ENCODE results near the gene HRH2. TPM values are rescaled to one million over a fixed set of nuclear protein-coding genes. Genes with fewer than 3 reads are reported as not detected.
"Not testable (repeated sequence)": the region's sequence is repeated elsewhere in the genome, so short reads cannot be mapped to it uniquely, and the experiment has no call there.

HRH2 gene
- total RNA-seq, 2 experiments from 2014 or later, result 21.7 to 25.5 TPM

GRCh38 chr5:175745210-175745609 is 87.3 kb downstream of the HRH2 start:
- DNase-seq, result no peak
- Mint-ChIP-seq H3K4me1 (no peaks in the 10 kb centered on the region), H3K9me3 (no peaks in the 10 kb centered on the region), H3K36me3 (ENCODE audit: low read depth) (no peaks in the 10 kb centered on the region), H3K27ac (no peak overlapping the region), H3K4me3 (no peak overlapping the region), H3K27me3 (peaks cover 35% of the 10 kb centered on the region)
- POLR2A ChIA-PET, result no interaction called here
- CTCF ChIA-PET, result interaction anchor here (1.6 kb wide), 1 partner anchor 16 kb away, joined by 4 read pairs; no protein-coding TSS in a partner anchor

DNA sequence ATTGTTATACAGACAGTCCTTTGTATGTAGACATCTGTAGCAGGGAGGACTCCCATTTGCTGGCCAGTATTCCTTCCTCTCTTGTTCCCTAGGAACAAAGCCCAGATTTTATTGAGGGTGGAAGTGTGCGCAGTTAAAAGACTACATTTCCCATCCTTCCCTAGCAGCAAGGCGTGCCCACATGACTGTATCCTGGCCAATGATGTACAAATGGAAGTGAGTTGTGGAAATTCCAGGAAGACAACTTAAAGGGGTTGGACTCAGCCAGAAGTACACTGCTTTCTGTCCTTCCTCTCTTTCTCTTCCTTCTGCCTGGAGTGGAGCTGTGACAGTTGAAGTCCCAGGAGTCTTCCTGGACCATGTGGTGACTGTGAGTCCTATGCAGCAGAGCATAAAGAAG is 89.0 kb downstream of the HRH2 start:
- Mint-ChIP-seq H3K9me3 (no peaks in the 10 kb centered on the region), H3K4me1 (no peaks in the 10 kb centered on the region), H3K27me3 (peaks cover 23% of the 10 kb centered on the region), H3K27ac (no peak overlapping the region), H3K36me3 (ENCODE audit: low read depth) (no peaks in the 10 kb centered on the region), H3K4me3 (no peak overlapping the region)
- DNase-seq, result no peak
- CTCF ChIA-PET, result interaction anchor here (1.3 kb wide), 1 partner anchor 112 kb away, joined by 3 read pairs; no protein-coding TSS in a partner anchor
- POLR2A ChIA-PET, result no interaction called here

GRCh38 chr5:175747539-175748060 is 89.7 kb downstream of the HRH2 start:
- Mint-ChIP-seq H3K27ac (no peak overlapping the region), H3K4me1 (no peaks in the 10 kb centered on the region), H3K36me3 (ENCODE audit: low read depth) (no peaks in the 10 kb centered on the region), H3K4me3 (no peak overlapping the region), H3K9me3 (no peaks in the 10 kb centered on the region), H3K27me3 (peaks cover 28% of the 10 kb centered on the region)
- no peak for DNase-seq
- ChIA-PET POLR2A (no interaction called here), CTCF (interaction anchor here (0.6 to 1.4 kb wide), 3 partner anchors 16 to 111 kb away, joined by 3 to 4 read pairs (median 3); no protein-coding TSS in a partner anchor)

- peaks cover 26% of the 10 kb centered on the region for H3K27me3 Mint-ChIP-seq
- CTCF ChIA-PET, result interaction anchor here (0.6 to 1.4 kb wide), 2 partner anchors 17 to 1845 kb away, joined by 4 to 5 read pairs; no protein-coding TSS in a partner anchor
- H3K4me1 Mint-ChIP-seq, result no peaks in the 10 kb centered on the region
Observed at GRCh38 chr5:175748650-175749049, 90.8 kb downstream of the HRH2 start.

GRCh38 chr5:175749591-175749990 is 91.7 kb downstream of the HRH2 start:
- ChIA-PET CTCF (no interaction called here), POLR2A (interaction anchor here (0.6 kb wide), 1 partner anchor 16 kb away, joined by 3 read pairs; no protein-coding TSS in a partner anchor)
- Mint-ChIP-seq H3K4me3 (no peak overlapping the region), H3K4me1 (no peaks in the 10 kb centered on the region), H3K27me3 (peaks cover 33% of the 10 kb centered on the region), H3K27ac (no peak overlapping the region), H3K9me3 (no peaks in the 10 kb centered on the region), H3K36me3 (ENCODE audit: low read depth) (no peaks in the 10 kb centered on the region)
- DNase-seq, result no peak

More at GRCh38 chr5:175748650-175749049, 90.8 kb downstream of the HRH2 start:
- H3K27ac Mint-ChIP-seq, result no peak overlapping the region
- no peaks in the 10 kb centered on the region for H3K36me3 Mint-ChIP-seq (ENCODE audit: low read depth)
- no peak for DNase-seq
- POLR2A ChIA-PET, result no interaction called here
- H3K9me3 Mint-ChIP-seq, result no peaks in the 10 kb centered on the region
- H3K4me3 Mint-ChIP-seq, result no peak overlapping the region

- CTCF ChIA-PET, result no interaction called here
- Mint-ChIP-seq H3K4me1 (no peaks in the 10 kb centered on the region), H3K36me3 (ENCODE audit: low read depth) (no peaks in the 10 kb centered on the region), H3K4me3 (no peak overlapping the region), H3K27ac (no peak overlapping the region), H3K9me3 (no peaks in the 10 kb centered on the region), H3K27me3 (peaks cover 33% of the 10 kb centered on the region)
- no peak for DNase-seq
- POLR2A ChIA-PET, result no interaction called here
Observed at GRCh38 chr5:175750511-175750931, 92.7 kb downstream of the HRH2 start.

- CTCF ChIA-PET, result no interaction called here
Observed at GRCh38 chr5:175751369-175751768, 93.5 kb downstream of the HRH2 start.

DNA sequence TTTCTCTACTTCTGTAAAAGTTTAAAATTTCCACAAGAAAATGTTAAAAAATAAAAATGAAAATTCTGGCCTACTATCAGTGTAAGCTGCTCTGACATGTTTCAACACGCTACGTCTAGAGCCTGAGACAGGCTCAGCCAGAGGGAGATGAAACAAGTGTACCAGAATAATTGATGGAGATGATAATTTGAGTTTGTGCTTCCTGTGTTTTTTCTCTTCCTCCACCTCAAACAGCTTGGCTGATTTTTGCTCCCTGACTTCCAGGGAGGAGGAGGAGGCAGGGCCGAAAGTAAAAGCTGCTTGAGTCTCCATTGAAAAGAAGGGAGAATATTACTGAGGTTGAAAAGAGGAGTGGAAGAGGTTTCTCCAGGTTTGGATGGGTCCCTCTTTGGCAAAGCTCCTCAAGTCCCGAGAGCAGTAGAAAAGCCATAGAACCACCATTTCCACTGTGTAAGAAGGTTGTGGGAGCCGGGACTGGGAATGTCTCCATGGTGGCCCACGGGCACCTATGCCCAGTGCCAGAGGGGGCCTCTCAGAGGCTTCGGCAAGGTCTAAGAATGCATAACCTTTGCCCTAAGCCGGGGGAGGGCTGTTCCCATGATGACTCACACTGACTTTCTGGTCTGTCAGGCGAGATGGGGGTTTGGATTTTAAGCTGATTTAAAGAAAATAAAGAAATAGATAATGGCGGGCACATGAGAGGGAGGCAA is 95.1 kb downstream of the HRH2 start:
- DNase-seq, result no peak
- H3K27me3 Mint-ChIP-seq, result peaks cover 21% of the 10 kb centered on the region
- no peak overlapping the region for H3K27ac Mint-ChIP-seq
- no peaks in the 10 kb centered on the region for H3K36me3 Mint-ChIP-seq (ENCODE audit: low read depth)
- CTCF ChIA-PET, result no interaction called here
- POLR2A ChIA-PET, result no interaction called here
- H3K4me1 Mint-ChIP-seq, result no peaks in the 10 kb centered on the region
- no peaks in the 10 kb centered on the region for H3K9me3 Mint-ChIP-seq
- no peak overlapping the region for H3K4me3 Mint-ChIP-seq

More at GRCh38 chr5:175751369-175751768, 93.5 kb downstream of the HRH2 start:
- Mint-ChIP-seq H3K36me3 (ENCODE audit: low read depth) (no peaks in the 10 kb centered on the region), H3K4me1 (no peaks in the 10 kb centered on the region), H3K27me3 (peaks cover 28% of the 10 kb centered on the region), H3K9me3 (no peaks in the 10 kb centered on the region), H3K4me3 (no peak overlapping the region), H3K27ac (no peak overlapping the region)
- POLR2A ChIA-PET, result no interaction called here
- DNase-seq, result no peak

- CTCF ChIA-PET, result no interaction called here
- no peak overlapping the region for H3K27ac Mint-ChIP-seq
- no peak overlapping the region for H3K4me3 Mint-ChIP-seq
- no peaks in the 10 kb centered on the region for H3K4me1 Mint-ChIP-seq
- peaks cover 26% of the 10 kb centered on the region for H3K27me3 Mint-ChIP-seq
- POLR2A ChIA-PET, result no interaction called here
- H3K9me3 Mint-ChIP-seq, result no peaks in the 10 kb centered on the region
- DNase-seq, result no peak
- no peaks in the 10 kb centered on the region for H3K36me3 Mint-ChIP-seq (ENCODE audit: low read depth)
Observed at GRCh38 chr5:175753536-175754402, 95.9 kb downstream of the HRH2 start.

GRCh38 chr5:175759991-175760390 is 102.1 kb downstream of the HRH2 start:
- H3K27ac Mint-ChIP-seq; H3K4me3 Mint-ChIP-seq; POLR2A ChIA-PET; DNase-seq; H3K9me3 Mint-ChIP-seq; CTCF ChIA-PET; H3K36me3 Mint-ChIP-seq (ENCODE audit: low read depth); H3K4me1 Mint-ChIP-seq: not testable (repeated sequence)
- peaks cover 32% of the 10 kb centered on the region for H3K27me3 Mint-ChIP-seq

Other genes with a start within 250 kb of the HRH2 start
- not detected for gene DRD1, start 213.9 kb upstream of the HRH2 start, total RNA-seq
- gene SFXN1, start 179.5 kb upstream of the HRH2 start, total RNA-seq, result 100 to 1,000 TPM; 149 to 163 TPM
- gene CPLX2, start 213.5 kb downstream of the HRH2 start, total RNA-seq, result not detected